GM21786 (cell line): ENCODE data around the gene SH3RF3.

ENCODE experiments used
- ATAC-seq: cut with Tn5 transposase; IDR thresholded peaks from one replicate; pipeline ENCODE4 v1.9.1; 2021; ENCODE audit not compliant: unreplicated experiment

SH3RF3 gene

DNA sequence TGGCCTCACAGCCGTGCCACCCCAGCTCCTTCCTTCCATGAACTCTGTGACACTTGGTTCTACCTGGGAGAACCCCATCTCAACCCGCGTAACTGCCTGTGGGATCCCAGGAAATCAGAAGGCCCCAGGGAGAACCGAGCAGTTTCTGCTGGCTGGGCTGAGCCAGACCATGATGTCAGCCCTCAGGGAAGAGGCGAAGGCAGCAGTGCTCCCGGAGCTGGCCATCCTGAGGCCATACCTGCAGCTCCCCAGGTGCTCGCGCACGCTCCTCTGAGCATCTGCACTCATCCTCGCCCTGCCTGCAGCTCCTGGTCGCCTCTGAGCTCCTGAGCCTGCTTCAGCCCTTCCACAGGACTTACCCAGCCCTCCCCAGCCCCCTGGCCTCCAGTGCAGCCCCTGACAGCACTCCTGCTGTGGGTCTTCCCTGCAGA, 298.7 kb downstream of the SH3RF3 start:
- ATAC-seq = no peak

DNA sequence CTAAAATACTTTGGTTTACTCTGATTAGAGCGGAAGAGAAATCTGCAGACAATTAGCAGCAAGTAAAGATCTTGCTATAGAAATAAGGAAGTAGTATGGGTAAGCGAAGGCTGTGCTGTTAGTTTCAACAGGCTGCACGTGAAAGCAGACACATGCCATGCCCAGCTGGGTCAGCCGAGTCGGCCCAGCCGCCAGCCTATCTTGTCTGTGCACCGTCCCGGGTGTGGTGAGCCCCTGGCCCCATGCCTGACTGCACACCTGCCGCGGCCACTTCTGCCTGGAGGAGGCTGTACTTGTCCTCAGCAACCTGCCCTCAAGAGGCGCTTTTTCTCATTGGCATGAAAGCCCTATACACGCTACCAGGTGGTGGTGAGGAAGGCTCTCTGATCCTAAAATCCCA, 299.3 kb downstream of the SH3RF3 start:
- ATAC-seq = no peak

DNA sequence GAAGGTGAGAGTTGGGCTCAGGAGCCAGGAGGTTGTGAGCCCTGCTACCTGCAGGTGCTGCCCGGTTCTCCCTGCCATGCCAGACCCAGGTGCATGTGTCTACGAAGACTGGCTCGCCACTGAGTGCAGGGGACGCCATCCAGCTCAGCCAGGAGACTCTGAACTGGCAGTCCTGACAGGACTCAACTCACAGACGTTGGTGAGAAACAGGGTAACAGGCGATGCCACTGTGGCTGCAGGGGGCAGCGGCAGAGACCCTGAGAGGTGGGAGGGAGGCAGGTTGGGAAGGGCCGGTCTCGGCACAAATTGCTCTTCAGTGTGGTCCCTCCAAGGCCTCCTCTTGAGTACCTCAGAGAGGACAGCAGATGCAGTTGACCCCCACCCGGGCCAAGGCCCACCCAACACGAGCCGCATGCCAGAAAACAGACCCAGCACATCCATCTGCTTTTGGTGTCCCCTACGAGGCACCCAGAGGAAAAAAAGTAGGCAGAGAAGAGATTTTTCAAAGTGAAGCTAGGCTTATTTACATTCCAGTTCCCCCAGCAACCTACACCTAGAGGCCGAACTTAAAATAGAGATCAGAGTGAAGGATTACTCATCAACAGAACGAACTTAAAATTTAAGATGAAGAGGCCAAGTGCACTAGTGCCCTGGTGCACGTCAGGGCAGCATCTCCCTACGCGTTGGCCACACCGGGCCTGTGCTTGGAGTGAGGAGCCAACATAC, 300.0 kb downstream of the SH3RF3 start:
- no peak for ATAC-seq

DNA sequence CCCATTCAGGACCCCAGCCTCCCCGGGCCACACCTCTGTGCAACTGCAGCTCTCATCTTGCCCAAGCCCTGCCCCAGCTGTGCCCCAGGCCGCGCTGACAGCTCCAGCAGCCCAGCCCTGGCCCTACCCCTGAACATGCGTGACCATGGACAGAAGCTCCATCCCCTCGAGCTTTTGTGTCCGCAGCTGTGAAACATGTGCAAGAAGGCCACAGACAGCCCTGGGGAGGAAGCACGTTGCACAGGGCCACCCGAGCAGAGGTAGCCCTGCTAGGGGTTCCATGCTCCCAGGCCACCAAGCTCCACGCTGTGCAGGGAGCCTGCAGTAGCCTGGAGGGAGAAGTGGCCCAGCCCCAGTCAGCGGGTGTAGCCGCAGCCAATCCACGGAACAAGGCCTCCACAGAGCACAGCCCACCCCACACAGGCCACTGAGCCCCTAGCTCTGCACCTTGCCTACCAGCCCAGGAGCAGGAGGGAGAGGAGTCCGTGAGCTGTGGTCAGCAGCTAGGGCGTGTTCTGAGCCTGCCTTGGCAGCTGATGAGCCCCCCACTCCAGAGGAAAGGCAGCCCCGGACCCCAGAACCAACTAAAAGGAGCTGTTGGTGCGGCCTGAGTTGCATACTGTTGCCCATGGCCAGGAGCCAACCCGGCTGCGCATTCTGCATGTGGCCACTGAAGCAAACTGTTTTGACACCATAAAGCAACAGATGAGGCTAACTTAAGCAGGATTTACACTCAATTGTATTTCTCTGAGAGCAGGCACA, 300.7 kb downstream of the SH3RF3 start:
- no peak for ATAC-seq

DNA sequence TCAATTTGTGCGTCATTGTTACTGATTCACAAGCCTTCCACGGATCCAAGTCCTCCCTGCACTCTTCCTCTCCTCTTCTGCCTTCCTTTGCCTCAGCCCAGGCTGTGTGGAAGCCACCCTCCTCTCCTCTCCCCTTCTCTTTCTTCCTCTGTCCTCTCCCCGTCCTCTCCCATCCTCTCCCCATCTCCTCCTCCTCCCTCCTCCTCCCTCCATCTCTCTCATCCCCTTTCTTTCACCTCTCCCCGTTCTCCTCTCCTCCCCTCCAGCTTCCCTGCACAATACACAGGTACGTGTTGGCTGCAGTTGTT, 301.3 kb downstream of the SH3RF3 start:
- ATAC-seq = no peak

DNA sequence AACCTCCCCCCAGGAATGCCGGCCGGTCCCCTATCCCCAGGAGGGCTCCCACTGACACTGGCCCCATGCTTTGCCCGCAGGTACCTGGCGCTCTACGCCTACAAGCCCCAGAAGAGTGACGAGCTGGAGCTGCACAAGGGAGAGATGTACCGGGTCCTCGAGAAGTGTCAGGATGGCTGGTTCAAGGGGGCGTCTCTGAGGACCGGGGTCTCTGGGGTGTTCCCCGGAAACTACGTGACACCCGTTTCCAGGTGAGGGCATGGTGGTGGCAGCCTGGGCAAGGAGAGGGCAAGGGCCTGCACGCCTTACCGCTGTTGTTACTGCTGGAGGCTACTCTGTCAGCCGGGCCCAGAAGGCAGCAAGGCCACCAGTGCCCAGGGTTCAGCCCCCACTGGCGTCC, 303.4 kb downstream of the SH3RF3 start:
- no peak for ATAC-seq

DNA sequence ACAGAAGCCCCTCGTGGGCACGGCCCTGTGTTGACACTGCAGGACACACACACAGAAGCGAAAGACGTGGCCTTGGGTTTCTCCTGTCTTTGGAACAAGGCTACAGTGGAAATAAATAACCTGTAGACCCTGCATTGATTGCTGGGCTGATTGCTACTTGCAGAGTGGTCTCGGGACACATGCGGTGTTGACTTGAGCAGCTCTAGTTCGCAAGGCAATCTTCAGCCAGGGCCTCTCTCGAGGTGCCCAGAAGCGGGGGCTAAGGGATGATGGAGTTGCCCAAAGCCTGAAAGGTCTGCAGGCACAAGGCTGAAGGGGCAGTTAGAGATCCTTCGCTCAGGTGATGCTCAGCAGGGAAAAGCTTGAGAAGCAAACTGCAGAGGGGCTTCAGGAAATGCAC, 304.5 kb downstream of the SH3RF3 start:
- no peak for ATAC-seq

DNA sequence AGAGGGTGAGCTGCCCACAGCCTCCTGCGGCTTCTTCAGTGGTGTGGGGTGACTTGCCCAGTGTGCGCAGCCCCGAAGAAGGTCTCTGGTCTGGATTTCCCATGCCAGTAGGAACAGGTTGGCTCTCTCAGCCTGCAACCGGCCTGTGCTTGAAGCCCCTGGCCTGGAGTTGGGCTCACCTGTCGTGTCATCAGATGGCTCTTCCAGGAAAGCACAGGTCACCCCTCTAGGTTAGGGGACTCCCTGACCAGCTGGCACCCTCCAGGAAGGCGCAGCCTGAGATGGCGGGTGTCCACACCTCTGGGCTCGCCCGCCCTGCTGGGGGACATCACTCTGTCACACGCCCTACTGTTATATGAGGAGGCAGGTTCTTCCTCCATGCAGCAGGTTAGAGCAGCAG, 304.9 kb downstream of the SH3RF3 start:
- no peak for ATAC-seq

DNA sequence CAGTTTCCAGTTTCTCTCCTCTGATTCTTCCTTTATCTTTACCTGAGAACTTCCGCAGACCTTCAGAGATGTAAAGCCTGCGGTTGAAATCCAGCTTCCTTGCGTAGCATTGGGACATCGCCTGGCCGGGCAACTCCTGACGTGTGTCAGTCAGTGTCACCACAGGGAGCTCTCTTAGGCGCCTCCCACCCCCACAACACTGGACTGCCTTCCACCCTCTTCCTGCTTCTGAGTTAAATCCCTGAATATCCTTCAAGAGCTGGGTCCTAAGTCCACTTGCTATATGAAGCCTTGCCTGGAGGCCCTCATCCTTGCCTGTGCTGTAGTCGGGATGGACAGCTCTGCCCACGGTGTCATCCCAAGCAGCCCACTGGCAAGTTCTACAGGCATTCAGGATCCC, 305.3 kb downstream of the SH3RF3 start:
- no peak for ATAC-seq

DNA sequence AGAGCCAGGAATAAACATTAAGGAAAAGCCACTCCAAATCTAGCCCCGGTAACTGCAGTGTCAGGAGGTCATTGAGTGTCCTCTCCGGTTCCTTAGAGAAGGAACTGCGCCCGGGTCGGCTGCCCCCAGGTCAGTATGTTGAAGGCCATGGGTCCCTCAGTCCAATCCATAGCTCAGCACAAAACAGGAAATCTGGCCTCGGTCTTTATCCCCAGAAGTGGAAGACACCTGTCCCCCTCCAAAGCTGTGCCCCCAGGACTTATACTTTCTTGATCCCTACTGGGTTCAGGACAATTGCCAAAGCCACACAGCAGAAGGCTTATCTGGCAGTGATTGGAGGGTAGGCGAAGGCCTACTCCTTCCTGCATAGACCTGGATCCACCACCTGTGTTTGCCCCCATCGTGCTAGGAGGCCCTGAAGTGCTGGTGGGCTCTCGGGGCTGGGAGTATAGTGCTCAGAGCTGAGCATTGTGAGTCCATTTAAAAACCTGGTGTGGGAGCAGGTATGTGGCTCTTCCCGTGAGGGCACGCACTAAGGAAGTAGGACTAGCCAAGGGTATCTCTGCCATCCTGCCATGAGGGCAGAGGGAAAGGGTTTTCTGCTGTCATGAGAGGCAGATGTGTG, 306.2 kb downstream of the SH3RF3 start:
- ATAC-seq = no peak

DNA sequence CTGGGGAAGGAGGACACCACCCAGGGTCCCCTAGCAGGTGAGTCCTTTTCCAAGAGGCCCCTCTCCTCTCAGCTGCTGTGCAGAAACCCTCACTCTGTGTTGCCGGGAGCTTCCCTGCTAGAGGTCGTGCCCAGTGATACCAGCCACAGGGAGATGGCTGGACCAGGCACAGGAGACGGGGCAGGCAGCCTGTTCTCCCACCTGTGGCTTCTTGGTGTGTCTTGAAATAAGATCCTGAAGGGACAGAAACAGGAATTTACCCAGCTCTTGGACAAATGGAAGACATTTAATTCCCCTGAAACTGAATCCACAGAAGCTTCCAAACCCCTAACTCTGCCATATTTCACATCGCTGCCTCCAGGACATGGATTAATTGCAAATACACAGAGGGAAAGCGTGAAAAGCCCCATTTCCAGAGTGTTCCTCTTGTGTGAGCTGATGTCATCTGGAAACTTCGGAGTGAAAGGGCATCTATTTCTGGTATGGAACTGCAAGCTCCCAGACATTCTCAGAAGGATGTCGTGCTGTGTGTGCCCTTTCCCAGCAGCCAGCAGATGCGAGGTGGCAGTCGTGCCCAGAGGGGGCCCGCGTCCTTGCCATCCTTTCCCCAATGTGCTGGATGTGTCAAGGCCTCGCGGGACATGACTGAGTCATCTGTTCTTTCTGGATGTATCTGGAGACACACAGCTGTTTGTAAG, 307.0 kb downstream of the SH3RF3 start:
- no peak for ATAC-seq

DNA sequence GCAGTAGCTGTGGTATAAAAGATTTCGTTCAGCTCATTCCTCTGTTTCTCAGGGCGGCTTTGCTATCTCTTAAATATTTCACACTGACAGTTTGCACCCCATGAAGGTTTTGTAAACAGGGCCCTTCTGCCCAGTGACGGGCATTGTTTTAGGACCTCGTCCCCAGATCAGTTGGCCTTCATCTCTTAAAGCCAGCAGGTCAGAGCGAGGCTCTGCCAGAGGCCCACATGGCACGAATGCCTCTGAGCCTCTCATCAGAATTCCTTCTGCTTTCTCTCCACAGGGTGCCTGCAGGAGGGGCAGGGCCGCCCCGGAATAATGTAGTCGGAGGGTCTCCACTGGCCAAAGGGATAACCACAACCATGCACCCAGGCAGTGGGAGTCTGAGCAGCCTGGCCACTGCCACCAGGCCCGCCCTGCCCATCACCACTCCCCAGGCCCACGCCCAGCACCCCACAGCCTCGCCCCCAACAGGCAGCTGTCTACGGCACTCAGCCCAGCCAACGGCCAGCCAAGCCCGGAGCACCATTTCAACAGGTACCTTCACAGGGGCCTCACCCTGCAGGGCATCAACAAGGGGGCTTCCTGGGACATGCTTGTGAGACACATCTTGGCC, 307.7 kb downstream of the SH3RF3 start:
- ATAC-seq = no peak

DNA sequence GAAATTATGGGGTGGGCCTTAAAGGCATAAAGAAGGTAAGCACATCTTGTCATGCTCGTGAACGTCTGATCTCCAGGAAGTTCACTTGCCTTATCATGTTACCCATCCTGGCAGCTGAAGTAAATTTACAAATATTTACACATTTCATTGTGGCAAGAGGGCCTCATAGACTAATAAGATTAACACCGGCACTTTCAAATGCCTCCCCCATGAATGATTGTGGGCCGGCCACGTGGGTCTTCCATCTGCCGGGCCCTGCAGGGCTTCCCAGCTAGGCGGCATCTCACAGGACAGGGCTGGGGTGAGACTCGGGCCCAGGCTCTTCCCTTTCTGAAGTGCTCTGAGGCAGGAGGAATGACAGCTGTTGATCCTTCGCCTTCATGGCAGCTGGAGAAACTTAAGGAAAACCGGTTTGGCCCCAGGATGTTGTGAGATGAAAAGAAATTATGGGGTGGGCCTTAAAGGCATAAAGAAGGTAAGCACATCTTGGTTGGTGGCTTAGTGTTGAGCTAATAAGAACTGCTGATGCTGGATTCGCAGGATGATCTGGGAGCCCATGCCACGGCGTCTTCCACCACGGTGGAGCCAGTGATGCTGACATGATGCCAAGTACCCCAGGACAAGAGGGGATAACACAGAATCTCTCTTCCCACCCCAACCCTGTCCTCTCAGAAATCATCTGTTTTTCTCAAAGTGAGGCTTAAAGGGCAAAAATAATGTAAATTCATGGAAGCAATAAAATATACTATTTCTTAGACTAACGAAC, 308.5 kb downstream of the SH3RF3 start:
- ATAC-seq = no peak

DNA sequence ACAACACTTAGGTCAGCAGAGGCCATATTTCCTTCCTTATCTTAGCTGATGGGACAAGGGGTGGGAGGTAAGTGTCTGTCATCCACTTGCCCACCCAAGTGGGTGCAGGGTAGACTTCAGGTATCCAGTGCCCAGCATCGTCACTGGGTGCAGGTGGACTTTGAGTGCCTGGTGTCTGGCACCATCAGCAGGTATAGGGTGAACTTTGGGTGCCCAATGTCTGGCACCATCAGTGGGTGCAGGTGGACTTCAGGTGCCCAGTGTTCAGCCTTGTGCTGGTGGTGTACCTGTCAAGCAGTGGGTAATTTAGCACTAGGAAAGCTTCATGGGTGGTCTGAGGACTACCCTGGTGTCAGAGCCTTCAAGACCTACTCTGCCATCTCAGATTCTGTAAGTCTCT, 309.1 kb downstream of the SH3RF3 start:
- no peak for ATAC-seq

DNA sequence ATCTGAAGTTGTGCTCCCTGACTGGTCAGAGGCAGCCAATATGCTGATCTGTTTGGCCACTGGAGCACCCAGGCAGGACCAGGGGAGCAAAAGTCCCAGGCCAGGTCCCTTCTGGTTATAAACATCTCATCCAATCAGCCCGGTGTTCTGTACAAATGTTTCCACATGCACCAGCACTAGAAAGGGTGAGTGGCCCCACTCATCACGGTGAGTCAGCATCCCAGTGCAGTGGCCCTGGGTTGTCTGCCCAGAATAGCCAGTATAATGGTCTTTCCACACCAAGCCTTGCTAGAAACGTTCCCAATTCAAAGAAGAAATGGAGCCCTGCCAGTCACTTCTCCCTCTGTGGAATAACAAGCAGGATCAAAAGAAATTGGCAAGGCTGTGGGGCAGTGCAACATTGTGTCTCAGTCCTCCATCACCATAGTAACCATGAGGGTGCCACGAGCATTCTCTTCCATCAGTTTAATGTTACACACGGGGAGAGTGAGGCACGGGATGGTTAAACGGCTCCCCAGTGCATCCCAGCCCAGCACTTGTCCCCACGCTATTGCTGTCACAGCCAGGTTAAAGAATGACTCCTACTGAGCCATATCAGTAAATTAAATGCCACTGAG, 309.9 kb downstream of the SH3RF3 start:
- ATAC-seq = no peak

DNA sequence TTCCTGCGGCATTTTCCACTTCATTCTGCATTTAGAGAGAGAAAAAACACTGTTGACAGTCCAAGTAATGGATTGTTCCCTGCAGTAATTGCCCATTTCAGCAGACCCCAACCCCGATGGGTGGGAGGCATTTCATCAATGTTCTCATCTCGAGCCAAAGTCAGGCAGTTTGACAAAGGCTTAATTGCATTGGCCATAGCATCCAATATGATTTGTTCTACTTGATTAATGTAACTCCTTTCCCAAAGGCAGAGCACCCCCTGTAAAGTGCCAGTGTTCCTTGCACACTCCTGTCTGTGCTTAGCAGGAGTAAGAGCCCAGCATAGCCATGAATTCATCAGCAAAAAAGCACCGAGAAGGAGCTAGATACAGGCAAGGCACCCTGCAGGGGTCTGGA, 310.4 kb downstream of the SH3RF3 start:
- no peak for ATAC-seq

DNA sequence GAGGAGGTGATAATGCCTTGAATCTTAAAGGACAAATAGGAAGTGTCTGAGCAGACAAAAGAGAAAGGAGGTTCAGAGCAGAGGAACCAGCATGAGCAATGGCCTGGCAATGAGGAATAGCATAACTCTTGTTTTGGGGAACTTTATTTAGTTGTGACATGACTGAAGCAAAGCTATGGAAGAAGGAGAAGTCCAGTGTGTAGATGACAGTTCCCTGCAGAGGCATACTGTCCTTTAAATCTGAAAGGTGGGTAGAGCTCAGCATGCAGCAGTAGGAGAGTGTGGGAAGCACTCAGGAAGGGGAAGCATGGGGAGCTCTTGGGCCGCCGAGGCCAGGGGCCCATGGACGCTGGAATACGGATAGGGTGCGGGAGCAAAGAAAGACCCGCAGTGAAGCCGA, 311.0 kb downstream of the SH3RF3 start:
- ATAC-seq = no peak

DNA sequence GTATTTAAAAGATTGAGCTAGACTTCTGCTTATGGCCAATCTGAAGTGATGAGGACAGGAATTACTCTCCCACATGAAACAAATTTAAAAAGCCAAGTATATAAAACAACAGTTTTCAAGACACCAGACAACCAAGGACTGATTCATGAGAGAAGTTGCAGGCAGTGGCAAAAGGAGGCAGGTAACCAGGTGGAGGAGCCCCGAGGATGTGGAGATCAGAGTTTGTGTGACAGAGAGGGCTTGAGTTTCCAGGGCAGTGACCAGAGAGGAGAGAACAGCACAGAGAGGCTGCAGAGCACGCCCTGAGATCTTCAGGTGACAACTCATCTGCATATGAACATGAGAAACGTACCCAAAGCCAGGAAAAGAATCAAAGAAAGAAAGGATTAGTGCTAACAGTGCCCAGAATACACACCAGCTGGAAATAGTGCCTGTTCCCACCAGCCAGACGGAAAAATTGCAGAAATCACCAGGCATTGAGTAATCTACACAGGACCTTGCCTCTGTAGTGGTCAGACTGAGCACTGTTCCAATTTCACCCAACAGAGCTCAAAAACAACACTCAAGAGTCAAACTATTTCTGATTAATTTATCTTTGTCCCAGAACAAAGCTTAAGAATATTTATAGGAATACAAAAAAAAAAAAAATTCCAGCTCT, 311.6 kb downstream of the SH3RF3 start:
- ATAC-seq = no peak

DNA sequence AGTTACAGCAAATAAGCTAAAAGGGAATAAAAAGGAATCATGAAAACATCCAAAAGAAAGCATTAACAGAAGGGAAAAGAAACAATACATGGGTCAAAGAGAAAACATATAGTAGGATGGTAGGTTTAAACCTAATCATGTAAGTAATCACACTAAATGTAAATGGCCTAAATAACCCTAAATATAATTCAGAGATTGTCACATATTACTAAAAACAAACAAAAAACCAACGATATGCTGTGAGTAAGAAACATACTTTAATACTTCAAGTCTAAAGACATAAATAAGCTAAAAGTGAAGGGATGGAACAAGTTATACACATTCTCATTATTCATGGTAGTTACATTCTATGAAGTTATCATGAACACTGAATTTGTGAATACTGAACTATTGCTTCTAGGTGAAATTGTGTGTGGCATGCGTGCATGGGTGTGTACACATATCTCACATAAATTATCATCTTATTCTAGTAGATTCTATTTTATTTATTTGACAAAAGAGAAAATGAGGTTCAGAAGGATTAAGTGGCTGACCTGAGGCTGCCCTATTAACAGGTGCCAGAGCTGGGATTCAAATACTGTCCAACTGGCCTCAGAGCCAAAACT, 313.8 kb downstream of the SH3RF3 start:
- ATAC-seq = no peak
